HG03575 (cell line): Measurements from ENCODE around the gene MST1.
"Not testable (repeated sequence)": the region's sequence is repeated elsewhere in the genome, so short reads cannot be mapped to it uniquely, and the experiment has no call there.

Experiments used
- ATAC-seq: cut with Tn5 transposase; IDR thresholded peaks from one replicate; pipeline ENCODE4 v1.9.1; 2021; ENCODE audit not compliant: unreplicated experiment, insufficient number of reproducible peaks, low FRiP score; ENCODE audit errors: extremely low read depth

MST1 gene

GRCh38 chr3:49685103-49685502, 4.2 kb downstream of the MST1 start:
- ATAC-seq: not testable (repeated sequence)

- not testable (repeated sequence) for ATAC-seq
Measured at GRCh38 chr3:49684453-49684852, 4.8 kb downstream of the MST1 start.

GRCh38 chr3:49683162-49683561, 6.1 kb downstream of the MST1 start:
- ATAC-seq: no peak

- no peak for ATAC-seq
Measured at GRCh38 chr3:49681543-49681942, 7.7 kb downstream of the MST1 start.

GRCh38 chr3:49681232-49681522, 8.1 kb downstream of the MST1 start:
- no peak for ATAC-seq

- ATAC-seq: no peak
Measured at GRCh38 chr3:49680493-49681231, 8.6 kb downstream of the MST1 start.

- no peak for ATAC-seq
Measured at GRCh38 chr3:49675912-49676311, 13.4 kb downstream of the MST1 start.

- no peak for ATAC-seq
Measured at GRCh38 chr3:49674497-49674983, 14.7 kb downstream of the MST1 start.

GRCh38 chr3:49673715-49674496, 15.4 kb downstream of the MST1 start, which contains the start of gene APEH:
Gene APEH, plus strand, starts transcription at chr3:49674351. Its CDS starts 51 bp downstream, at chr3:49674402.
- ATAC-seq: peak; percentile 49

GRCh38 chr3:49673121-49673714, 16.1 kb downstream of the MST1 start:
- ATAC-seq: no peak

- ATAC-seq: no peak
Measured at GRCh38 chr3:49671291-49672288, 17.7 kb downstream of the MST1 start.

- no peak for ATAC-seq
Measured at GRCh38 chr3:49670940-49671290, 18.4 kb downstream of the MST1 start.

- ATAC-seq: no peak
Measured at GRCh38 chr3:49669352-49669751, 19.9 kb downstream of the MST1 start.

- no peak for ATAC-seq
Measured at GRCh38 chr3:49668861-49669260, 20.4 kb downstream of the MST1 start.

- no peak for ATAC-seq
Measured at GRCh38 chr3:49668414-49668797, 20.9 kb downstream of the MST1 start.

- no peak for ATAC-seq
Measured at GRCh38 chr3:49667701-49668413, 21.4 kb downstream of the MST1 start.

- ATAC-seq: no peak
Measured at GRCh38 chr3:49666592-49666991, 22.7 kb downstream of the MST1 start.

GRCh38 chr3:49665822-49666519, 23.3 kb downstream of the MST1 start:
- no peak for ATAC-seq
